Endothelial cell of umbilical vein (primary cell): Measurements from ENCODE around the gene AMOT. TPM values are rescaled to one million over a fixed set of nuclear protein-coding genes. Genes with fewer than 3 reads are reported as not detected.

Experiments
- BruUV-seq: library from RNA; stranded (reverse); fragments of 400-500 nt; replicated peaks from 2 replicates; lab custom pipeline; 2021; lab: Mats Ljungman, UMichigan
- CTCF ChIA-PET: fragments of 300-600, 350-600 bp; sonication (Branson Sonifier 250); formaldehyde crosslinking; loops from one replicate; lab custom pipeline; 2021; ENCODE audit warnings: antibody characterized with exemption, inconsistent platforms; lab: Charles Lee
- POLR2A ChIA-PET: fragments of 300-600, 350-600 bp; sonication (Branson Sonifier 250); formaldehyde crosslinking; loops from one replicate; lab custom pipeline; 2021; ENCODE audit warnings: antibody characterized with exemption, inconsistent platforms; lab: Charles Lee
- DNase-seq: peaks from one replicate; pipeline ENCODE4 v3.0.0-alpha.2; 2011; ENCODE audit warnings: low read depth, low spot score
- FAIRE-seq: peaks from 2 replicates; lab custom pipeline; 2011; peaks lifted over from hg19 to GRCh38; lab: Jason Lieb, UNC
- H2AFZ ChIP-seq: 2 replicates; pipeline ENCODE4 v1.6.0; 2012; ENCODE audit warnings: low read depth, low read length, control low read depth, inconsistent platforms
- H3K27ac ChIP-seq: 2 replicates; pipeline ENCODE4 v1.5.1; 2011; ENCODE audit warnings: low read depth, mild to moderate bottlenecking, control low read depth, low read length, moderate library complexity; ENCODE audit not compliant: insufficient read depth
- H3K27me3 ChIP-seq, 2 experiments: 2 replicates each; pipeline versions ENCODE4 v1.6.0 to v1.6.1; 2011; ENCODE audit warnings: low read length in 2 of 2, mixed read lengths in 1 of 2; ENCODE audit not compliant: control insufficient read depth in 2 of 2, insufficient read depth in 2 of 2
- H3K36me3 ChIP-seq, 2 experiments: 2 replicates in 1 of 2; 3 replicates in 1 of 2; pipeline ENCODE4 v1.5.1; 2011; ENCODE audit warnings: low read length in 2 of 2, mild to moderate bottlenecking in 1 of 2, moderate library complexity in 1 of 2; ENCODE audit not compliant: control insufficient read depth in 2 of 2, insufficient read depth in 2 of 2; ENCODE audit errors: extremely low read depth in 1 of 2
- H3K4me1 ChIP-seq: 3 replicates; pipeline ENCODE4 v1.5.1; 2011; ENCODE audit warnings: mild to moderate bottlenecking, low read length; ENCODE audit not compliant: control insufficient read depth, insufficient read depth; ENCODE audit errors: extremely low read depth
- H3K4me2 ChIP-seq: 2 replicates; pipeline ENCODE4 v1.6.1; 2011; ENCODE audit warnings: low read length, control low read depth, mixed read lengths; ENCODE audit not compliant: insufficient read depth
- H3K4me3 ChIP-seq, 3 experiments: fragments of 200-600 bp in 1 of 3; sonication (generic), shearing (Covaris generic) in 1 of 3; replicated peaks in 1 of 3; 2 replicates each; pipeline ENCODE4 v1.5.1; 2011 to 2016; ENCODE audit warnings: control low read depth in 3 of 3, low read length in 3 of 3, mild to moderate bottlenecking in 2 of 3, inconsistent platforms in 1 of 3, low read depth in 1 of 3, moderate library complexity in 1 of 3; ENCODE audit not compliant: insufficient read depth in 1 of 3
- H3K79me2 ChIP-seq: 2 replicates; pipeline ENCODE4 v1.6.0; 2012; ENCODE audit warnings: low read length, inconsistent platforms; ENCODE audit not compliant: control insufficient read depth, insufficient read depth
- H3K9ac ChIP-seq: replicated peaks from 2 replicates; pipeline ENCODE3; 2011; ENCODE audit warnings: low read length, control low read depth; ENCODE audit not compliant: insufficient read depth; ENCODE audit errors: extremely low read depth
- H3K9me1 ChIP-seq: replicated peaks from 3 replicates; pipeline ENCODE4 v1.6.0; 2011; ENCODE audit warnings: mild to moderate bottlenecking, low read length; ENCODE audit not compliant: control insufficient read depth, insufficient read depth; ENCODE audit errors: extremely low read depth
- H3K9me3 ChIP-seq: replicated peaks from 2 replicates; pipeline ENCODE4 v1.5.1; 2012; ENCODE audit warnings: low read length, inconsistent platforms; ENCODE audit not compliant: control insufficient read depth, insufficient read depth
- H4K20me1 ChIP-seq: replicated peaks from 2 replicates; pipeline ENCODE3; 2011; ENCODE audit warnings: mild to moderate bottlenecking, low read length; ENCODE audit not compliant: control insufficient read depth, insufficient read depth; ENCODE audit errors: extremely low read depth
- CTCF ChIP-seq, 2 donors: IDR thresholded peaks; 1 replicate in 1 of 2; 2 replicates in 1 of 2; pipeline ENCODE4 v1.5.1; 2011; ENCODE audit warnings: low read length in 2 of 2, mild to moderate bottlenecking in 2 of 2, moderate library complexity in 2 of 2, control low read depth in 1 of 2, inconsistent platforms in 1 of 2, low read depth in 1 of 2; ENCODE audit not compliant: insufficient read depth in 1 of 2; ENCODE audit errors: extremely low read depth in 1 of 2
- EZH2 ChIP-seq: IDR thresholded peaks from 2 replicates; pipeline ENCODE4 v1.6.1; 2012; ENCODE audit warnings: borderline replicate concordance, low read depth, mild to moderate bottlenecking, moderate library complexity, low read length, inconsistent platforms; ENCODE audit not compliant: severe bottlenecking
- FOS ChIP-seq: IDR thresholded peaks from 2 replicates; pipeline ENCODE4 v1.6.1; 2011; ENCODE audit warnings: mild to moderate bottlenecking, low read length, moderate library complexity, borderline replicate concordance; ENCODE audit not compliant: insufficient read depth
- GATA2 ChIP-seq: IDR thresholded peaks from 2 replicates; pipeline ENCODE4 v1.7.0; 2011; ENCODE audit warnings: low read depth, mild to moderate bottlenecking, moderate library complexity, mixed read lengths, low read length; ENCODE audit not compliant: insufficient read length, insufficient read depth
- JUN ChIP-seq: IDR thresholded peaks from 2 replicates; pipeline ENCODE4 v1.6.1; 2011; ENCODE audit warnings: borderline replicate concordance, low read depth; ENCODE audit not compliant: insufficient read length, insufficient read depth
- MAX ChIP-seq: IDR thresholded peaks from 2 replicates; pipeline ENCODE4 v1.6.1; 2011; ENCODE audit not compliant: insufficient read depth, insufficient read length
- MYC ChIP-seq: IDR thresholded peaks from one replicate; pipeline ENCODE4 v1.6.1; 2011; ENCODE audit warnings: mild to moderate bottlenecking, low read depth, low read length
- POLR2A ChIP-seq: IDR thresholded peaks from 2 replicates; pipeline ENCODE4 v1.6.1; 2012; ENCODE audit warnings: low read depth, mild to moderate bottlenecking, control low read depth, low read length
- POLR2AphosphoS5 ChIP-seq: IDR thresholded peaks from 2 replicates; pipeline ENCODE4 v1.6.1; 2012; ENCODE audit warnings: low read depth, mild to moderate bottlenecking, control low read depth, low read length, moderate library complexity; ENCODE audit not compliant: insufficient read depth
- dilution Hi-C: fragments of 300-500 bp; cut with MboI; formaldehyde crosslinking; loops from one replicate; pipeline ENCODE4 v1.15.0; 2019; ENCODE audit warnings: low sequenced_read_pairs; ENCODE audit not compliant: extremely low pct_ligation_motif_present
- intact Hi-C: fragments of 100-400 bp; cut with micrococcal nuclease; formaldehyde crosslinking; loops from one replicate; pipeline ENCODE4 v1.10.0; 2022
- polyA plus RNA-seq, 4 experiments: library from polyadenylated mRNA; depleted of rRNA in 3 of 4; stranded (reverse) in 3 of 4; unstranded in 1 of 4; fragments of >200 nt; gene quantifications; 2 replicates each; pipeline versions ENCODE4 v1.2.1 to v1.2.3, GENCODE V29; 2011 to 2012; ENCODE audit warnings: missing spikeins in 1 of 4
- total RNA-seq: library from RNA; stranded (reverse); gene quantifications from 2 replicates; pipeline ENCODE4 v1.2.3, GENCODE V29; 2021

The AMOT gene
- total and polyA plus RNA-seq, 2 donors (not counting 3 experiments of a cell fraction or from before 2014, with no cell fraction given), result 0.68 to 3.5 TPM

- no peak overlapping the region for H3K4me3 ChIP-seq
- H3K4me2 ChIP-seq, result no peak overlapping the region
- BruUV-seq, result no TSS peak
- no peak for FAIRE-seq
- H3K27me3 ChIP-seq, result no peaks in the 10 kb centered on the region
- DNase-seq, result no peak
- no peaks in the 10 kb centered on the region for H3K9me3 ChIP-seq
- H3K79me2 ChIP-seq, result no peaks in the 10 kb centered on the region
- H3K9me1 ChIP-seq, result no peaks in the 10 kb centered on the region
- ChIA-PET CTCF (no interaction called here), POLR2A (no interaction called here)
- dilution Hi-C loops (no loop called here), intact Hi-C loops (no loop called here)
- TF ChIP-seq JUN (no peak), POLR2A (no peak)
- no peak overlapping the region for H3K27ac ChIP-seq
- H4K20me1 ChIP-seq, result no peaks in the 10 kb centered on the region
- H3K4me1 ChIP-seq, result no peaks in the 10 kb centered on the region
- H2AFZ ChIP-seq, result no peak overlapping the region
- no peak overlapping the region for H3K9ac ChIP-seq
- H3K36me3 ChIP-seq, result no peaks in the 10 kb centered on the region
These were observed 79.9 kb downstream of the AMOT start for GRCh38 chrX:112760697-112761096.

GRCh38 chrX:112759966-112760365 is 80.7 kb downstream of the AMOT start:
- Histone ChIP-seq H3K9me1 (no peaks in the 10 kb centered on the region), H2AFZ (no peak overlapping the region), H3K9ac (no peak overlapping the region), H3K27me3 (no peaks in the 10 kb centered on the region), H3K4me3 (no peak overlapping the region), H3K9me3 (no peaks in the 10 kb centered on the region), H3K4me1 (no peaks in the 10 kb centered on the region), H3K4me2 (no peak overlapping the region), H3K27ac (no peak overlapping the region), H3K79me2 (no peaks in the 10 kb centered on the region), H3K36me3 (no peaks in the 10 kb centered on the region), H4K20me1 (no peaks in the 10 kb centered on the region)
- intact Hi-C loops, result no loop called here
- BruUV-seq, result no TSS peak
- FAIRE-seq (no peak), DNase-seq (no peak)
- dilution Hi-C loops, result no loop called here
- TF ChIP-seq MAX (no peak), POLR2A (no peak), MYC (no peak), POLR2AphosphoS5 (no peak), GATA2 (no peak), EZH2 (no peak), JUN (no peak), CTCF (IDR thresholded peaks at IDR 0.05; ENCODE audit: extremely low read depth in 1 of 2, insufficient read depth in 1 of 2, low read depth in 1 of 2, low read length in 2 of 2) (no peak), FOS (no peak)
- ChIA-PET CTCF (no interaction called here), POLR2A (no interaction called here)
